GM20431 (cell line): ENCODE results near the gene PSG3.
"Not testable (repeated sequence)": the region's sequence is repeated elsewhere in the genome, so short reads cannot be mapped to it uniquely, and the experiment has no call there.

Experiments
- in situ Hi-C: fragments of 300-500 bp; cut with MseI, MboI; formaldehyde crosslinking; loops from one replicate; pipeline ENCODE4 v1.15.0; 2020; ENCODE audit warnings: low sequenced_read_pairs; ENCODE audit not compliant: unreplicated experiment

Gene PSG3

DNA sequence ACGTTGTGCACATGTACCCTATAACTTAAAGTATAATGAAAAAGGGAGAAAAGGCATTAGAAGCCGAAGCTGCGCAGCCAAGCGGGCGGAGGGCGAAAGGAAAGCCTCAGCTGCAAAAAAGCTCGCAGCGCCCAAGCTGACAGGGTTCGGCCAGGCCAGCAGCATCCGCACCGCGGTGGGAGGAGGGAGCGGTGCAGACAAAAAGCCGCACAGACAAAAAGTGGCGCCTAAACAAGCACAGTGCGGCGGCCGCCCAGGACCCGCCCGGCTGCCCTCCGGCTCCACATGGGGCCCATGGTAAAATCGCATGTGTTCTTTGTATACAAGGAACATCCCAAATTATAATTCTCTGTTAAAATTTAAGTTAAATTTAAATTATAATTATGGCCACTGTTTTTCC lies 42.4 kb downstream of the PSG3 start:
- in situ Hi-C loops: no loop called here

DNA sequence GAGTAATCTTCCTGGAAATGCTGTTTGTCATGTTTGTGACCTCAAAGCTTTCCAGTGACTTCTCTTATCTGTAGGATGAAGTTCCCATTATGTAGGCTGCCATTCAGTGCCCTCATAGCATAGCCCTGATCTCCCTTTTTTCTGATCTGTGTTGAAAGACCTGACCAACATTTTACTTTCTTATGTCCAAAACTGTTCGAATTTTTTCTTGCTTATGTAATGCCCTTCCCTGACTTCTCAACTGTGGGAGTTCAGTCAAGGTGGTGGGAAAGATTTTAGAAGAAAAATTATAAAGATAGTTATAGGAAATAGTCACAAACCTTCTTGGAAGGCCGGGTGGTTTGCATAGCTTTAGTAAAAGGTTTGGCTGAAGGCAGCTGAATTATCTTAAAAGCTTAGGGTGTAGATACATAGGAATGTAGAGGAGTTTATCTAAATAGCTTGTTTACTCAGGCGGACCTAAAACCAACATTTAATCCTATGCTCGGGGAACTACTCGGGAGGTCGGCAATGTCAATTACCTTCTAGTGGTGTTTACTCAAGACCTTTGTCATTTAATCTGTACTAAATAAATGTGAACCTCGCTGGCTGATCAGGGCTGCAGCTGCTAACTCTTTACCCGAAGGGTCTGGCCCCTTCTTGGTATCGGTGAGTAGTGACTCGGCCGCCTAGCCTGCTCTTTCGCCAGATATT lies 44.3 kb downstream of the PSG3 start:
- in situ Hi-C loops: no loop called here

DNA sequence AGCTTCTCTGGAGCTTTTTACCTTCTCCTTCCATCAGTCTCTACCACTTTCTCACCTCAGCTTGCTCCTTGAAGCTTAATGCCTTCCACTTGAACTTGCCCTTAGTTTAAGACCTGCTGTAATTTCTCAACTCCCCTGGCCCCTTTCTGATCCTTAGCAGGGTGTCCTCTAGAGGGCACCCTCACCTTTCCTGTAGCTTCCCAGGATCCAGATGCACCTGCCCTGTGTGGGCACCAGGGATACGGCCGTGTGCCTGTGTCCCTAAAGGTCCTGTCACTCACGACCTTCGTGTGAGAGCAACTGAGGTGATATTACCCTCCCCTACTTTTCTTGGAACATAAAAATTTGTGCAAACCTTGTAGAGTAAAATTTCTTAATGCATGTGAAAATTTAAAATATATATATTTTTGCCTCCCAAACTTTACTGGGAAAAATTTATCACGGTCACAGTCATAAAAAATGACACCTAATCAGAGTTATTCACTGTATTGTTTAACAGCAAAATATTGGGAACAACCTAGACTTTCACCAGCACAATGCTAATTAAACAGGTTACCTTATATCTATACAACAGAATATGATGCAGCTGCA lies 46.4 kb downstream of the PSG3 start:
- in situ Hi-C loops: no loop called here

DNA sequence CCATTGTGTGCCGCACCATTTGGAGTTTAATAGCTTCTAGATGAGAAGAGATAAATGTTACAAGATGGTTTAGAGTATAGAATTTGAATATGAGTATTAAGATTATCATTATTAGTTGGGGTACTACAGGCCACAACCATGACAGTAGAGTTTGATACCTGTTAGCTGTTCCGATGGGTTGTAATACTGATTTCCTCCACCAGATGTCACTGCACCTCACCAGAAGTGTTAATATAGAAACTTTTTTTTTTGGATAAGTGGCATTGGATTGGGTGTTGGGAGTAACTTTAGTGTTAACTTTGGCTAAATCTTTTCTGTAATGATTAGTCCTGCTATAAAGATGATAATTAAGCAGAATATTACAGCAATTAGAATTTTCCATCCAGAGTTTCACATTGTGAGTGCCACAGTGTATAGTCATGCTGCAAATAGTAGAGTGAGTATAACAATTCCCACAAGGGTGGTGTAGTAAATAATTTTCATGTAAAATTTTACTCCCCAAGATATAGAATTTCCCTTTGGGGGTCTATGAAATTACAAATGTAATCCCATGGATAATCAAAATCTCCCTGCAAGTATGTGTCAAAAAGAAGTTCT lies 56.3 kb downstream of the PSG3 start:
- in situ Hi-C loops: no loop called here

DNA sequence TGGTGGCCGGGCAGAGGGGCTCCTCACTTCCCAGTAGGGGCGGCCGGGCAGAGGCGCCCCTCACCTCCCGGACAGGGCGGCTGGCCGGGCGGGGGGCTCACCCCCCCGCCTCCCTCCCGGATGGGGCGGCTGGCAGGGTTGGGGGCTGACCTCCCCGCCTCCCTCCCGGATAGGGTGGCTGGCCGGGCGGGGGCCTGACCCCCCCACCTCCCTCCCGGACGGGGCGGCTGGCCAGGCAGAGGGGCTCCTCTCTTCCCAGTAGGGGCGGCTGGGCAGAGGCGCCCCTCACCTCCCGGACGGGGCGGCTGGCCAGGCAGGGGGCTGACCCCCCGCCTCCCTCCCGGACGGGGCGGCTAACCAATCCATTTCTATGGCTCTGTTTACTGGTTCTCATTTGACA lies 64.0 kb downstream of the PSG3 start:
- in situ Hi-C loops: not testable (repeated sequence)

DNA sequence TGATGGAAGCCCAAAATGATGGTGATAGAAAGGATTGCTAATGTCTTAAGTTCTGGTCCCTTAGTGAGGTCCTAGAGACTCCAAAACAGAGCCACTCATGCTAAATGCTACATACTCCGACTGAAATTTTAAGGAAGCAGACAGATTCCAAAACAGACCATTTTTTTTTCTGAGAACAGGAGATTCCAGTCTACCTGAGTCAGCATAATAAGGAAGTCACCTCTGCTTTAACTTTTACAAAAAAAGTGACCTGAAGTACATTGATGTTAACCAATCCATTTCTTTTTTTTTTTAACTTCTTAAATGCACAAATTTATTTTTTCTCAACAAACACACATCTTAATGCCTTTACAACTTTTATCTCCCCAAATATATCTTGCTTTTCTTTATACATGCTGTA lies 65.7 kb downstream of the PSG3 start:
- in situ Hi-C loops: not testable (repeated sequence)
